Chondrocyte (in vitro differentiated cells): ENCODE data around the gene VSIR. TPM values are rescaled to one million over a fixed set of nuclear protein-coding genes. Genes with fewer than 3 reads are reported as not detected.

Source experiments
- DNase-seq: peaks from one replicate; pipeline ENCODE4 v3.0.0; 2021; ENCODE audit warnings: mixed read lengths, low spot score
- H3K27ac Mint-ChIP-seq: one replicate; pipeline ENCODE4 v1.8.0; 2021; ENCODE audit warnings: mild to moderate bottlenecking, moderate library complexity, mixed read lengths; ENCODE audit not compliant: unreplicated experiment
- H3K27me3 Mint-ChIP-seq: 2 replicates; pipeline ENCODE4 v1.8.0; 2021; ENCODE audit warnings: low read depth, mixed read lengths
- H3K36me3 Mint-ChIP-seq: 2 replicates; pipeline ENCODE4 v1.8.0; 2021; ENCODE audit warnings: low read depth, mixed read lengths
- H3K4me1 Mint-ChIP-seq: 2 replicates; pipeline ENCODE4 v1.8.0; 2021; ENCODE audit warnings: low read depth, mild to moderate bottlenecking, mixed read lengths
- H3K4me3 Mint-ChIP-seq: one replicate; pipeline ENCODE4 v1.8.0; 2021; ENCODE audit warnings: mild to moderate bottlenecking, moderate library complexity, mixed read lengths; ENCODE audit not compliant: unreplicated experiment
- H3K9me3 Mint-ChIP-seq: 2 replicates; pipeline ENCODE4 v1.8.0; 2021; ENCODE audit warnings: low read depth, mixed read lengths
- total RNA-seq: library from RNA; stranded (reverse); gene quantifications from 3 replicates; pipeline ENCODE4 v1.2.1, GENCODE V29; 2021
- TF ChIP-seq, protein P1 (sequence below): fragments of 200-600 bp; sonication (generic); IDR thresholded peaks from 2 replicates; pipeline ENCODE4 v1.5.0; 2021; ENCODE audit warnings: antibody characterized with exemption, mild to moderate bottlenecking, moderate library complexity

Gene VSIR
- total RNA-seq, 1 donor from 2014 or later: 1.3 TPM

DNA sequence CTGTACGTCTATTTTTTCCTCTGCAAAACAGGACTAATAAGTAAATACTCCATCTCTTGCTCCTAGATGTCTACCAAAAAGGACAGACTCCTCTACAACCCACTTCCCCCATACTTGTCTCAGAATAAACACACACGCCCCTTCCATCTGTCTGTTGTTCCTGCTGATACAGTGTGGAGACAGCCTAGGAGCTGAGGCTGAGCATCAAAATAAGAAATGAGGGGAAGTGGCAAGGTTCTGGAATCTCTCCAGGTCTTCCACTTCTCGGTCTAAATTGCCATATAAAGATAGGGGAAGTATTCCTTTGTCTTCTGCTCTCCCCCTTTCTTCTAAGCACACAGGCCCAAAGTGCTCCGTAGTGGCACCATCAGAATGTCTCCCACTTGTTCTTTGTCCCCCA is 30.8 kb upstream of the VSIR start:
- Mint-ChIP-seq H3K4me3 (no peak overlapping the region), H3K36me3 (no peaks in the 10 kb centered on the region), H3K27ac (no peak overlapping the region), H3K4me1 (no peaks in the 10 kb centered on the region), H3K27me3 (peaks cover 25% of the 10 kb centered on the region), H3K9me3 (no peaks in the 10 kb centered on the region)
- TF ChIP-seq, protein P1, sequence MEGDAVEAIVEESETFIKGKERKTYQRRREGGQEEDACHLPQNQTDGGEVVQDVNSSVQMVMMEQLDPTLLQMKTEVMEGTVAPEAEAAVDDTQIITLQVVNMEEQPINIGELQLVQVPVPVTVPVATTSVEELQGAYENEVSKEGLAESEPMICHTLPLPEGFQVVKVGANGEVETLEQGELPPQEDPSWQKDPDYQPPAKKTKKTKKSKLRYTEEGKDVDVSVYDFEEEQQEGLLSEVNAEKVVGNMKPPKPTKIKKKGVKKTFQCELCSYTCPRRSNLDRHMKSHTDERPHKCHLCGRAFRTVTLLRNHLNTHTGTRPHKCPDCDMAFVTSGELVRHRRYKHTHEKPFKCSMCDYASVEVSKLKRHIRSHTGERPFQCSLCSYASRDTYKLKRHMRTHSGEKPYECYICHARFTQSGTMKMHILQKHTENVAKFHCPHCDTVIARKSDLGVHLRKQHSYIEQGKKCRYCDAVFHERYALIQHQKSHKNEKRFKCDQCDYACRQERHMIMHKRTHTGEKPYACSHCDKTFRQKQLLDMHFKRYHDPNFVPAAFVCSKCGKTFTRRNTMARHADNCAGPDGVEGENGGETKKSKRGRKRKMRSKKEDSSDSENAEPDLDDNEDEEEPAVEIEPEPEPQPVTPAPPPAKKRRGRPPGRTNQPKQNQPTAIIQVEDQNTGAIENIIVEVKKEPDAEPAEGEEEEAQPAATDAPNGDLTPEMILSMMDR: no peak
- no peak for DNase-seq

GRCh38 chr10:71802715-71803488 is 29.6 kb upstream of the VSIR start:
- H3K4me1 Mint-ChIP-seq: no peaks in the 10 kb centered on the region
- TF ChIP-seq, protein P1: no peak
- no peak overlapping the region for H3K27ac Mint-ChIP-seq
- H3K27me3 Mint-ChIP-seq: peaks cover 18% of the 10 kb centered on the region
- H3K4me3 Mint-ChIP-seq: no peak overlapping the region
- H3K36me3 Mint-ChIP-seq: no peaks in the 10 kb centered on the region
- H3K9me3 Mint-ChIP-seq: no peaks in the 10 kb centered on the region
- DNase-seq: no peak

DNA sequence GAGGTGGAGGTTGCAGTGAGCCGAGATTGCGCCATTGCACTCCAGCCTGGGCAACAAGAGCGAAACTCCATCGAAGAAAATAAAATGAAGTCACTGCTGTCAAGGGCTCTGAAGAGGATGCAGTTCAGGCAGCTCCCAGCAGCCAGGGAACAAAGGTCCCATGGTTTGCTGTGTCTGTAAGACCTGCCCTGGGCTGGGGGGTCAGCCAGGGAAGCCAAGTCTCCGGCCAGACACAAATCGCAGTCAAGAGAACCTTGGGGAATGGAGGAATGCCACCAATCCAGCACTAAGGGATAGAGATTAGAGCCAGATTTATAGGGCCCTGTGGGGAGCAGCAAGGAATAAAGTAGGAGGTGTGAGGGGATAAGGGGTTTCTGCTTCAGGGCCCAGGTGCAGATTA is 28.9 kb upstream of the VSIR start:
- Mint-ChIP-seq H3K27me3 (peaks cover 15% of the 10 kb centered on the region), H3K27ac (no peak overlapping the region), H3K4me3 (no peak overlapping the region), H3K9me3 (no peaks in the 10 kb centered on the region), H3K4me1 (no peaks in the 10 kb centered on the region), H3K36me3 (no peaks in the 10 kb centered on the region)
- TF ChIP-seq, protein P1: no peak
- DNase-seq: no peak

DNA sequence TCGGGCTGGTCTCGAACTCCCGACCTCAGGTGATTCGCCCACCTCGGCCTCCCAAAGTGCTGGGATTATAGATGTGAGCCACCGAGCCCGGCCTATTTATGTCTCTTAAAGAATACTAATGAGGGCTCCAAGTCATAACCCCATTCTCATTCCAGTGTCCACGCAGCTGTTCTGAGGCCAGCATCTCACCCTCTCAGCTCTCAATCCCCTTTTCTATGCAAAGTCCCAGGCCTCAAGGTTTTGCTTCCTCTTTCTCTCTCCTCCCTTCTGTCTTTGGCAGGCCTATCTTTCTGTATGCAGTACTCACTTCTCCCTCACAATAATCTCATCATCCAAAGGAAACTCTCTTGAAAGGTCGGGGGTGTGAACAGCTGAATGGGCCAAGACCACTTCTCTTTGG is 28.0 kb upstream of the VSIR start:
- Mint-ChIP-seq H3K4me3 (no peak overlapping the region), H3K27me3 (peaks cover 13% of the 10 kb centered on the region), H3K27ac (no peak overlapping the region), H3K36me3 (no peaks in the 10 kb centered on the region), H3K9me3 (no peaks in the 10 kb centered on the region), H3K4me1 (no peaks in the 10 kb centered on the region)
- no peak for DNase-seq
- TF ChIP-seq, protein P1: no peak

GRCh38 chr10:71799608-71800453 is 26.5 kb upstream of the VSIR start:
- no peak overlapping the region for H3K4me3 Mint-ChIP-seq
- no peaks in the 10 kb centered on the region for H3K9me3 Mint-ChIP-seq
- peaks cover 10% of the 10 kb centered on the region for H3K27me3 Mint-ChIP-seq
- no peak for DNase-seq
- no peak overlapping the region for H3K27ac Mint-ChIP-seq
- TF ChIP-seq, protein P1: no peak
- H3K36me3 Mint-ChIP-seq: no peaks in the 10 kb centered on the region
- H3K4me1 Mint-ChIP-seq: no peaks in the 10 kb centered on the region
